ENCODE measurements around the gene RIN2.

DNA sequence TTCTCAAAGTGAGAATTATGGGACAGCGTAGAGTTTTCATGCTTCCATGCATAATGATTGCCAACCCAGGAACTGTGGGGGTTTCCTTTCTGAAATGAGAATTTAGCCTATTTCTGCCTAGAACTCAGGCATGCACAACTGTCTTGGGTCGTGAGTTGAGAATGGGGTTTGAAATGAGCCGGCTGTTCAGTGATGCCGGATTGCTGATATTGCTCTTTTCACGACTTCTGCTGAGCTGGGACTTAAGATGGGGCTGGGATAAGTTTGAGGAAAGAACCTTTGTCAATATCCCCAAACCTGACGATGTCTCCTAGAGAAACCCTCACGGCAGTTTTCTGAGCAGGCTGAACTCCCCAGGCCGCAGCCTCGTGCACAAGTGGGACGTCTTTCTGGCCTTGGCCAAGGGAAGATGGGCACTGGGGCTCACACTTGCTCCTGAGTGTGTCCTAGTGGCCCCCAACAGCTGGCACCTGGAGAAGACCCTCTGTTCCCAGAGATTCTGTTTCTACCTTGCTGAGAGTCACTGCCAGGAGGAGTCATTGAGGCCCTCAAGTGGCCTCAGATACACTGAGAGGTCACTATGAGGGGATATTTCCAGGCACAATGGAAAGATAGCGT is 34.1 kb upstream of the RIN2 start:
- TF ChIP-seq, protein P1, sequence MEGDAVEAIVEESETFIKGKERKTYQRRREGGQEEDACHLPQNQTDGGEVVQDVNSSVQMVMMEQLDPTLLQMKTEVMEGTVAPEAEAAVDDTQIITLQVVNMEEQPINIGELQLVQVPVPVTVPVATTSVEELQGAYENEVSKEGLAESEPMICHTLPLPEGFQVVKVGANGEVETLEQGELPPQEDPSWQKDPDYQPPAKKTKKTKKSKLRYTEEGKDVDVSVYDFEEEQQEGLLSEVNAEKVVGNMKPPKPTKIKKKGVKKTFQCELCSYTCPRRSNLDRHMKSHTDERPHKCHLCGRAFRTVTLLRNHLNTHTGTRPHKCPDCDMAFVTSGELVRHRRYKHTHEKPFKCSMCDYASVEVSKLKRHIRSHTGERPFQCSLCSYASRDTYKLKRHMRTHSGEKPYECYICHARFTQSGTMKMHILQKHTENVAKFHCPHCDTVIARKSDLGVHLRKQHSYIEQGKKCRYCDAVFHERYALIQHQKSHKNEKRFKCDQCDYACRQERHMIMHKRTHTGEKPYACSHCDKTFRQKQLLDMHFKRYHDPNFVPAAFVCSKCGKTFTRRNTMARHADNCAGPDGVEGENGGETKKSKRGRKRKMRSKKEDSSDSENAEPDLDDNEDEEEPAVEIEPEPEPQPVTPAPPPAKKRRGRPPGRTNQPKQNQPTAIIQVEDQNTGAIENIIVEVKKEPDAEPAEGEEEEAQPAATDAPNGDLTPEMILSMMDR (IDR thresholded peaks at IDR 0.05) = no peak
- no peak for TF ChIP-seq POLR2AphosphoS5 (IDR thresholded peaks at IDR 0.05)

Measured in suprapubic skin (tissue), 3 donors.